ENCODE measurements around the gene MYO5A. TPM values are rescaled to one million over a fixed set of nuclear protein-coding genes. Genes with fewer than 3 reads are reported as not detected.
"Not testable (repeated sequence)": the region's sequence is repeated elsewhere in the genome, so short reads cannot be mapped to it uniquely, and the experiment has no call there.

Gene MYO5A
- total and polyA plus RNA-seq, 2 donors: 8.7 to 10.2 TPM

- no peaks in the 10 kb centered on the region for H3K9me3 ChIP-seq (ENCODE audit: control insufficient read depth in 2 of 2, insufficient read depth in 1 of 2, low read length in 1 of 2)
- H3K27ac ChIP-seq (ENCODE audit: low read depth in 1 of 2, low read length in 1 of 2): no peak overlapping the region
- no peak for DNase-seq (ENCODE audit: low read depth in 6 of 9, low spot score in 9 of 9)
- H3K36me3 ChIP-seq (ENCODE audit: control insufficient read depth in 2 of 2, insufficient read depth in 2 of 2, low read length in 1 of 2): no peaks in the 10 kb centered on the region
- WGBS: 95% methylated on average over 2 of the region's 2 CpGs
- H3K4me3 ChIP-seq (ENCODE audit: low read length in 2 of 2): no peak overlapping the region
- H3K27me3 ChIP-seq (ENCODE audit: control insufficient read depth in 2 of 2, insufficient read depth in 1 of 2, low read length in 1 of 2): no peaks in the 10 kb centered on the region
- H3K4me1 ChIP-seq (ENCODE audit: control insufficient read depth in 2 of 2, insufficient read depth in 2 of 2, low read length in 2 of 2): no peaks in the 10 kb centered on the region
Observed at GRCh38 chr15:52424856-52425431, 103.7 kb downstream of the MYO5A start.

- DNase-seq (ENCODE audit: low read depth in 6 of 9, low spot score in 9 of 9): no peak
- Histone ChIP-seq H3K4me3 (ENCODE audit: low read length in 2 of 2) (no peak overlapping the region), H3K27ac (ENCODE audit: low read depth in 1 of 2, low read length in 1 of 2) (no peak overlapping the region), H3K9me3 (ENCODE audit: control insufficient read depth in 2 of 2, insufficient read depth in 1 of 2, low read length in 1 of 2) (no peaks in the 10 kb centered on the region), H3K4me1 (ENCODE audit: control insufficient read depth in 2 of 2, insufficient read depth in 2 of 2, low read length in 2 of 2) (no peaks in the 10 kb centered on the region), H3K36me3 (ENCODE audit: control insufficient read depth in 2 of 2, insufficient read depth in 2 of 2, low read length in 1 of 2) (no peaks in the 10 kb centered on the region), H3K27me3 (ENCODE audit: control insufficient read depth in 2 of 2, insufficient read depth in 1 of 2, low read length in 1 of 2) (no peaks in the 10 kb centered on the region)
- 99% methylated on average over 1 of the region's 1 CpG for WGBS
Observed at GRCh38 chr15:52423852-52424251, 104.8 kb downstream of the MYO5A start.

DNA sequence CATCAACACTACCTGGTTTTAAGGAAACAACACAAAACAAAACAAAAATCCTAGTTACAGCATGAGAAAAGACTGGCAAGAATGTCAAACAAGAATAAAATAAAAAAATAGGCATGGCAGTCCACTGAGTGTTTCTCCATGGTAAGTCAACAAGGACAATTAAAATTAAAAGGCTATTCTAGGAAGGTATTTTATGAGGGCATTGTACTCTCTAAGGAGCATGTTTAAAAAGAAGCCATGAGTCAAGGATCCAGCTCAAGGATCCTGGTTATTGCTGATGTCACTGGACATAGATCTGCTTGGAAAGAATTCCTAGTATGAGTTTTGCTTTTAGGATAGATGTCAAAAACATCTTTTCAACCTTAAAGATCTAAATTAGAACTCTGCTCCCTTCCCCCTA lies 106.7 kb downstream of the MYO5A start:
- Histone ChIP-seq H3K4me3 (ENCODE audit: low read length in 2 of 2) (no peak overlapping the region), H3K27me3 (ENCODE audit: control insufficient read depth in 2 of 2, insufficient read depth in 1 of 2, low read length in 1 of 2) (no peaks in the 10 kb centered on the region), H3K27ac (ENCODE audit: low read depth in 1 of 2, low read length in 1 of 2) (no peak overlapping the region), H3K9me3 (ENCODE audit: control insufficient read depth in 2 of 2, insufficient read depth in 1 of 2, low read length in 1 of 2) (no peaks in the 10 kb centered on the region), H3K36me3 (ENCODE audit: control insufficient read depth in 2 of 2, insufficient read depth in 2 of 2, low read length in 1 of 2) (no peaks in the 10 kb centered on the region), H3K4me1 (ENCODE audit: control insufficient read depth in 2 of 2, insufficient read depth in 2 of 2, low read length in 2 of 2) (no peaks in the 10 kb centered on the region)
- no peak for DNase-seq (ENCODE audit: low read depth in 6 of 9, low spot score in 9 of 9)

DNA sequence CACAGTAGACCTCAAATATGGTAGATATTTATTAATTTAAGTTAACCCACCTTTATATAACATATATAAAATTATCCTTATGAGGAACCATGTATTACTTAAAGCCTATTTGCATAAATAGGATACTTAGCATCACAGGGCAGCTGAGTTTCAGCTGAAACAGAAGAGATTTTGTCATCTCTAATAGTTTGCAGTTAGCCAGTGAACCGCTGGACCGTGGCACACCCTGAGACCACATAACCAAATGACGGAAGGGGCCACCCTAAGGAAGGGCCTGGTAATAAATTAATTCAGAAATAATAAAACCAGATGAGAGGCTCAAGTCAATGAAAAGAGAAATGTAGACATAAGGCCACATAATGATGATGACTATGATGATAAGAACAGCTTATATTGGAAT lies 107.7 kb downstream of the MYO5A start:
- WGBS: 92% methylated on average over 3 of the region's 3 CpGs
- Histone ChIP-seq H3K4me1 (ENCODE audit: control insufficient read depth in 2 of 2, insufficient read depth in 2 of 2, low read length in 2 of 2) (no peaks in the 10 kb centered on the region), H3K27me3 (ENCODE audit: control insufficient read depth in 2 of 2, insufficient read depth in 1 of 2, low read length in 1 of 2) (no peaks in the 10 kb centered on the region), H3K4me3 (ENCODE audit: low read length in 2 of 2) (no peak overlapping the region), H3K36me3 (ENCODE audit: control insufficient read depth in 2 of 2, insufficient read depth in 2 of 2, low read length in 1 of 2) (no peaks in the 10 kb centered on the region), H3K9me3 (ENCODE audit: control insufficient read depth in 2 of 2, insufficient read depth in 1 of 2, low read length in 1 of 2) (no peaks in the 10 kb centered on the region), H3K27ac (ENCODE audit: low read depth in 1 of 2, low read length in 1 of 2) (no peak overlapping the region)
- DNase-seq (ENCODE audit: low read depth in 6 of 9, low spot score in 9 of 9): no peak

DNA sequence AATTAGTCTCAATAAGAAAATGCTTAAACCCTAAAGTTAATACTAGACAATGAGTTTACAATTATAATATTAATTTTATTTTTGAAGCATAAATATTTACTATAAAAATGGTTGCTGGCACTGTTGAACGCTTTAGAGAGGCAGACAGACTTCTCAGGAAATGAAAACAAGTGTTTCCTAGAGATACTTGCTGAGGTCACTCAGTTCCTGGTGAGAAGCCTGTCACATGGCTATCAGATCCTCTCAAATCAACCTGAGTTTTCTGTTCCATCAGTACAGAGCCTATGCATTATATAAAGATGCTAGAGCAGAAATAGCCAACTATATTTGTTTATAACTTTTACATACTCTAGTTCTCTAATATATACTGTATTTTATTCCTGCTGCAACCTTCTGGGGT lies 109.2 kb downstream of the MYO5A start:
- no peaks in the 10 kb centered on the region for H3K27me3 ChIP-seq (ENCODE audit: control insufficient read depth in 2 of 2, insufficient read depth in 1 of 2, low read length in 1 of 2)
- no peaks in the 10 kb centered on the region for H3K9me3 ChIP-seq (ENCODE audit: control insufficient read depth in 2 of 2, insufficient read depth in 1 of 2, low read length in 1 of 2)
- 20% methylated on average over 1 of the region's 1 CpG for WGBS
- H3K4me3 ChIP-seq (ENCODE audit: low read length in 2 of 2): no peak overlapping the region
- H3K36me3 ChIP-seq (ENCODE audit: control insufficient read depth in 2 of 2, insufficient read depth in 2 of 2, low read length in 1 of 2): no peaks in the 10 kb centered on the region
- H3K4me1 ChIP-seq (ENCODE audit: control insufficient read depth in 2 of 2, insufficient read depth in 2 of 2, low read length in 2 of 2): no peaks in the 10 kb centered on the region
- DNase-seq (ENCODE audit: low read depth in 6 of 9, low spot score in 9 of 9): no peak
- no peak overlapping the region for H3K27ac ChIP-seq (ENCODE audit: low read depth in 1 of 2, low read length in 1 of 2)

DNA sequence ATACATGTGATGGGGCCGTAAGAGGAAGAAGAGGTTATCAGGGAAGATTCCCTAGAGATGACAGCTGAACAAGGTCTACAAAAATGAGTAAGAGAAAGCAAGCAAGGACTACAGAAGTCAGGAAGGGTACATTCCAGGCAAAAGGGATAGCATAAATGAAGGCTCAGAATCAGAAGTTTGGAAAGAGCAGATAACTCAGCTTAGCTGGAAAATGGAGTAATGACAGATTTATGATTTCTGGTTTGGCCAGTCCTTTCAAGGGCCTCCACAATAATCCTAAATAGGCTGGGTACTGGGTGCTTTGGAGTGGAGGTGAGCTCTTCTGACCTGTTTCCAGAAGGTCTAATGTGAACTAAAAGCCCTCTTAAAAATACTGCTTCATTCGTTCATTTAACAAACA lies 110.7 kb downstream of the MYO5A start:
- H3K27ac ChIP-seq (ENCODE audit: low read depth in 1 of 2, low read length in 1 of 2): no peak overlapping the region
- no peak for DNase-seq (ENCODE audit: low read depth in 6 of 9, low spot score in 9 of 9)
- no peak overlapping the region for H3K4me3 ChIP-seq (ENCODE audit: low read length in 2 of 2)
- H3K27me3 ChIP-seq (ENCODE audit: control insufficient read depth in 2 of 2, insufficient read depth in 1 of 2, low read length in 1 of 2): no peaks in the 10 kb centered on the region
- no peaks in the 10 kb centered on the region for H3K4me1 ChIP-seq (ENCODE audit: control insufficient read depth in 2 of 2, insufficient read depth in 2 of 2, low read length in 2 of 2)
- no peaks in the 10 kb centered on the region for H3K36me3 ChIP-seq (ENCODE audit: control insufficient read depth in 2 of 2, insufficient read depth in 2 of 2, low read length in 1 of 2)
- H3K9me3 ChIP-seq (ENCODE audit: control insufficient read depth in 2 of 2, insufficient read depth in 1 of 2, low read length in 1 of 2): no peaks in the 10 kb centered on the region
- WGBS: 98% methylated on average over 2 of the region's 2 CpGs

DNA sequence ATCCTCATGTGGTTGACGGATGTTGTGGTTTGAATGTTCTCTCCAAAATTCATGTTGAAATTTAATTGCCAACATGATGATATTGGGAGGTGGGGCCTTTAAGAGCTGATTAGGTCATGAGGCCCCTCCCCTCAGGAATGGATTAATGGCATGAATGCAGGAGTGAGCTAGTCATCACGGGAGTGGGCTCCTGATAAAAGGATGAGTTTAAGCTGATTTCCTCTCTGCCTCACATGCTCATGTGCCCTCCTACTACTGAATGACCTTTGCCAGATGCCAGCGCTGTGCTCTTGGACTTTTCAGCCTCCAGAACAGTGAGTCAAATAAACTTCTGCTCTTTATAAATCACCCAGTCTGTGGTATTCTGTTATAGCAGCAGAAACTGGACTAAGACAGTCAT lies 111.2 kb downstream of the MYO5A start:
- no peak for DNase-seq (ENCODE audit: low read depth in 6 of 9, low spot score in 9 of 9)
- Histone ChIP-seq H3K9me3 (ENCODE audit: control insufficient read depth in 2 of 2, insufficient read depth in 1 of 2, low read length in 1 of 2) (no peaks in the 10 kb centered on the region), H3K27me3 (ENCODE audit: control insufficient read depth in 2 of 2, insufficient read depth in 1 of 2, low read length in 1 of 2) (no peaks in the 10 kb centered on the region), H3K4me3 (ENCODE audit: low read length in 2 of 2) (no peak overlapping the region), H3K4me1 (ENCODE audit: control insufficient read depth in 2 of 2, insufficient read depth in 2 of 2, low read length in 2 of 2) (no peaks in the 10 kb centered on the region), H3K36me3 (ENCODE audit: control insufficient read depth in 2 of 2, insufficient read depth in 2 of 2, low read length in 1 of 2) (no peaks in the 10 kb centered on the region), H3K27ac (ENCODE audit: low read depth in 1 of 2, low read length in 1 of 2) (no peak overlapping the region)
- 97% methylated on average over 3 of the region's 3 CpGs for WGBS

DNA sequence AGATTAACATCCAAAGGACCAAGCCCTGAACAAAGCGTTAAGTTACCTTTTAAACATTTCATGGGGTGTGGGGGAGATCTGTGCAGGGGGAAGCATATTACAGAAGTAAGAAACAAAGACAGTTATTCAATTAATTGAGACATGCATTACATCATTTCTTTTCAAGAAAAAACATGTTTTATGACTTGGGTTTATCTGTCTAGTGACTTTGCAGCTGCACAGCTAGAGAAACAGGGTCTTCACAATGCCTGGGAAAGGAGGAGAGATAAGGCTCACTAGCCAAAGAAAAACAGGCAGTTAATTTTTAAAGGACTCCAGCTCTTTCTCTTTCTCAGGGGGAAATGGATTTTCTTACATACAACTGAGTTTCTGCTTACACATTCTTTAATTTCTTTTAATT lies 112.1 kb downstream of the MYO5A start:
- not testable (repeated sequence) for H3K4me1 ChIP-seq (ENCODE audit: control insufficient read depth in 2 of 2, insufficient read depth in 2 of 2, low read length in 2 of 2); H3K4me3 ChIP-seq (ENCODE audit: low read length in 2 of 2); H3K27ac ChIP-seq (ENCODE audit: low read depth in 1 of 2, low read length in 1 of 2); H3K9me3 ChIP-seq (ENCODE audit: control insufficient read depth in 2 of 2, insufficient read depth in 1 of 2, low read length in 1 of 2); DNase-seq (ENCODE audit: low read depth in 6 of 9, low spot score in 9 of 9); H3K27me3 ChIP-seq (ENCODE audit: control insufficient read depth in 2 of 2, insufficient read depth in 1 of 2, low read length in 1 of 2); H3K36me3 ChIP-seq (ENCODE audit: control insufficient read depth in 2 of 2, insufficient read depth in 2 of 2, low read length in 1 of 2)
- 99% methylated on average over 1 of the region's 1 CpG for WGBS

GRCh38 chr15:52415628-52416027 lies 113.1 kb downstream of the MYO5A start:
- 96% methylated on average over 2 of the region's 2 CpGs for WGBS
- no peaks in the 10 kb centered on the region for H3K4me1 ChIP-seq (ENCODE audit: control insufficient read depth in 2 of 2, insufficient read depth in 2 of 2, low read length in 2 of 2)
- no peak overlapping the region for H3K27ac ChIP-seq (ENCODE audit: low read depth in 1 of 2, low read length in 1 of 2)
- no peaks in the 10 kb centered on the region for H3K36me3 ChIP-seq (ENCODE audit: control insufficient read depth in 2 of 2, insufficient read depth in 2 of 2, low read length in 1 of 2)
- no peaks in the 10 kb centered on the region for H3K27me3 ChIP-seq (ENCODE audit: control insufficient read depth in 2 of 2, insufficient read depth in 1 of 2, low read length in 1 of 2)
- H3K4me3 ChIP-seq (ENCODE audit: low read length in 2 of 2): no peak overlapping the region
- no peaks in the 10 kb centered on the region for H3K9me3 ChIP-seq (ENCODE audit: control insufficient read depth in 2 of 2, insufficient read depth in 1 of 2, low read length in 1 of 2)
- DNase-seq (ENCODE audit: low read depth in 6 of 9, low spot score in 9 of 9): no peak

DNA sequence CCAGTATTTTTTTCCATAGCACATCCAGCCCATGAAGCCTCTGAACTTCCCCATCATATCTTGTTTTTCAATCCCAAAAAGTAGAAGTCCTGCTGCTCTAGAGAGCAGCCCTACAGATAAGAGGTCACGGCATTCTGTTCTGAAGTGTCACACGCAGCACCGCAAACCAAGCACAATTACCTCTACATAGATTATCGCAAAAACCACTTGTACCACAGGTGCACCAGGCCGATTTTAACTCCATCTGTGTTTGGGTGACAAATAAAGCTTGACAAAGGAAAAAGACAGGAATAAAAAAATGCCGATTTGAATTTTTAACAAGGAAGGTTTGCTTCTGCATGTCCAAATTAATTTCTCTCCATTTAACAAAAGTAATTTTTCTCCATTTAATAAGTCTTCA lies 113.7 kb downstream of the MYO5A start:
- Histone ChIP-seq H3K27ac (ENCODE audit: low read depth in 1 of 2, low read length in 1 of 2) (no peak overlapping the region), H3K4me3 (ENCODE audit: low read length in 2 of 2) (no peak overlapping the region)
- 98% methylated on average over 6 of the region's 6 CpGs for WGBS

More for the DNA sequence above, 113.7 kb downstream of the MYO5A start:
- no peaks in the 10 kb centered on the region for H3K27me3 ChIP-seq (ENCODE audit: control insufficient read depth in 2 of 2, insufficient read depth in 1 of 2, low read length in 1 of 2)
- no peak for DNase-seq (ENCODE audit: low read depth in 6 of 9, low spot score in 9 of 9)
- H3K36me3 ChIP-seq (ENCODE audit: control insufficient read depth in 2 of 2, insufficient read depth in 2 of 2, low read length in 1 of 2): no peaks in the 10 kb centered on the region
- H3K9me3 ChIP-seq (ENCODE audit: control insufficient read depth in 2 of 2, insufficient read depth in 1 of 2, low read length in 1 of 2): no peaks in the 10 kb centered on the region
- H3K4me1 ChIP-seq (ENCODE audit: control insufficient read depth in 2 of 2, insufficient read depth in 2 of 2, low read length in 2 of 2): no peaks in the 10 kb centered on the region

Measured in thymus (tissue), 11 donors.